Activated CD4-positive, CD25-positive, alpha-beta regulatory T cell (primary cell): ENCODE measurements around the gene OR52I1.

Source experiments
- DNase-seq, 4 experiments: peaks; one replicate each; lab custom pipeline; 2025; lab: John Stamatoyannopoulos, UW

OR52I1 gene

DNA sequence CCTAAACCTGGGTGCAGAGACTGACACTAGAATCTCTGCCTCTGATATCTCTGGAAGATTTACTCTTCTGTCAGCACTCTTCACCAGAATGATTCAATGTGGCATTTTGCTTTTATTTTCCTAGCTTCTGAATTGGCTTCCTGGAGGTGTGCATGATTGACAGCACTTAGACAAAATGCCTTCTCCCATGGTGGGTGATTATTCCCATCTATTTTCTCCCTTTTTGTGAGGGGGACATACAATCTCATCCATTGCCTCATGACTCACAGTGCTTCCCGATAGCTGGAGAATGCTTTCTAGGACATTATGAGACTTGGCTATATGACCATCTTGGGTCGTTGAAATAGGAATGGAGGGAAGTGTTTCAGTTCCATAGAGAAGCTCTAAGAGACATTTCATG, 18.1 kb downstream of the OR52I1 start:
- DNase-seq, result no peak

DNA sequence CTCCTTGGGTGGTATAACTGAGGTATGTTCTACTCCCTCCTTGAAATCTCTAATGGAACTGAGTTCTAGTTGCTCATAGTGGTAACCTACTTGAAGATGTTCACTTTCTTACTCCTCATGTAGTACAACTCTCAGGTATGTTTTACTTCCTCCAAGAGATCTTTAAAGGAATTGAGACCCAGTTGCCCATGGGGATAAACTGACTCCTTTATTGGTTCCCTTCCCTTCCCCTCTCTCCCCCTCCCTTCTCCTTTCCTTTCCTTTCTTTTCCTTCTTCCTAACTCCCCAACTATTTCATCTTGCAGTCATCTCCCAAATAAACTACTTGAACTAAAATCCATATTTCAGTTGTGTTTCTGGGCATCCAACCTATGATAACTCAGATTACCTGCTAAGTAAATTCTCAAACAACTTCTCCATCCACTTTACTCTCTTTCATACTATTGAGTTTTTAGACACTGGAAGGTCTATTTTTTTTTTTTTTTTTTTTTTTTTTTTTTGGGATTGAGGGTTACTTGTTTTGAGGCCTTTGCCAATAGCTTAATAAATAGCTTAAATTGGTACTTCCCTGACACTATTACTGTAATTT, 22.1 kb downstream of the OR52I1 start:
- DNase-seq, result no peak

DNA sequence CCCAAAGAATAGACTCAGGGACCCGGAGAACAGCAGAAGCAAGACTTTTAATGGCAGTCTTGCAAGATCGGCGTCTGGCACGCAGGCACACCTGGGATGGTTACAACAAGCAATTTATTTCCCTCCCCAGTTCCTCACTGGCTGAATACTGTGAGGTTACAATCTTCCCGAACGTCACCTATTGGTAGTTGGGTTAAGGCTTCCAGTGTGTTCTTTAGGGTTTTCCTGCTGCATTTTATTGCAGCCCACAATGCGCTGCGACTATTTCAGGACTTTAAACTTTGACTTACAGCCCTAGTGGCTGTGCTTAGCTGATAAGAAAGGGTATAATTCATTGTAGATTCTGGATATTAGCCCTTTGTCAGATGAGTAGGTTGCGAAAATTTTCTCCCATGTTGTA, 25.7 kb downstream of the OR52I1 start:
- DNase-seq, result no peak

DNA sequence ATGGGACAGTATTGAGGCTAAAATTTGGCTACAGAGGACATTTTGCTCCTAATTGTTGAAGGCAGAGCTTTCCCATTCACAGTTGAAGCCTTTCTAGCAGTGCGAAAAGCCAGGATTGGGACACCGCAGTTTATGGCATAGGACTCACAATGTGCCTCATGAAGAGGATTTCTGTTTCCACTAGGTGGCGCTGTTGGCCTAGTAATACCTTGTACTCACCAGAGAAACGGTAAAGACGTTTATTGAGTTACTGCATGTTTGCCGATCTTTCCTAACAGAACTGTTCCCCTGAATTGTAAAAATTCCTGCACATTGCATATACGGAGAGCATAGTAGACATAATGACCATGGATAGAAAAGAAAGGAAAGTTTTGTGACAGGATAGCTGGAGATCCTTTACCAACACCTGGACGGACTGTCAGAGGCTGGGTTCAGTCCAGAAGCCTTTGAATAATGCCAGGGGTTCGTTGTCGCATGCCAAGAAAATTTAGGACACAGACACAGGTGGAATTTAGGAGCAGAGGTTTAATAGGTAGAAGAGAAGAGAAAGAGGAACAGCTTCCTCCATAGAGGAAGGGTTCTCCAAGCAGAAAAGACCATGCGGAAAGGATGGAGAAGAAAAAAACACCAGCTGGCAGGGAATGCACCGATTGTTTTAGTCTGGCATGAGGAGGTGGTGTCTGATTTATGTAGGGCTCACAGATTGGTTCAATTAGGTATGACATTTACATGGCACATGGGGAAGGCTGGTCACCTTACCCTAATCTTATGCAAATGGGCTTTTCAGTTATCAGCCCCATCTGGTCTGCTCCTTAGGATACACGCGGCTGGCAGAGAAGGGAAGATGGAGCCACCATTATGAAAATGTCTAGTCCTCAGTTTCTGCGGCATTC, 32.6 kb downstream of the OR52I1 start:
- peak in 1 of 4 experiments; percentile 3 for DNase-seq

DNA sequence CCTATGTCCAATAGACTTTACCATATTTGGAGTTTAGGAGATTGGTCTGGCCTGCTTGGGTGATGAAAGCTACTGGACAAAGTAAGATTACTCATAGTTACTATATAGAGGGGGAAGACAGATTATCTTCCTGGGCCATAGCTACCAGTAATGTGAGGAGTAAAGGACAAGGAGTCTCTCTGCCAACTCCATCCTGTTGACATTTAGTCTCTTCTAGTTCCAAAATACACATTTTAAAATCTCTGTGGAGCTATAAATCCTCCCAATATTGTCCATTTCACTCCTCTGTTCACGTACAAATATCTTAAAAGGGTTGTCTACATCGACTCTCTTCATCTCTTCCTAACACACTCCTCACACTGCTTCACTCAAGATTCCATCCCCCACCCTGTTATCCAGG, 42.3 kb downstream of the OR52I1 start:
- DNase-seq, result no peak

DNA sequence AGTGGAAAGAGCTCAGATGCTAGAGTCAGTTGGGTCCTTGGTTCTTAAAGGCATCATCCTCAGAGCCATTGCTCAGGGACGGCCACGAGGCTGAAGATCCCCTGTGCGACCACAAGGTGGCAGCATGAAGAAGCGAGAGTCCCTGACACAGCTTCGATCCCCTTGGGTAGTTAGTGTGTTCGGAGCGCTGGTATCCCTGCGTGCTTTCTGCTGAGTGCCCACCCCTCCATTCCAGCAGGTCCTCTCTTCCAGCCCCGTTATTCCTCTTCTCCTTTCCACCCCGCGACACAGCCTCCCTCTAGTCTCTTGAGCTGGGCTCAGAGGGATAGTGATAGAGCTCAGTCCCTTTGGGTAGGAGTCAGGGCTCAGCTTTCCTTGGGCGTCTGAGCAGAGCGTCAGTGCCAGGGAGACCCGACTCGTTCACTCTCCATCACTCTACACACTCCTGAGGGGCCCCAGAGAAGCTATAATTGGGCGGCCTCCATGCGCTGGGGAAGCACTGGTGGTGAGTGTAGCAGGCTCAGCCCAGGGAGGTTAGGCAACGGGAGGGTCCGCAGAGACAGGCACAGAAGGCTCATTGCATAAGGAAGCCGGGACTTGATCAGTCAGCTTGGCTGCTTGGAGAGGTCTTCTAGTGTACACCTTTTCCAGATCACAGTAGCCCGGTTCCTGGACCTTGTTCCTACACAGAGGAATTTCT, 43.3 kb downstream of the OR52I1 start, which contains the start of gene OR51D1:
Gene OR51D1, plus strand, starts transcription at position 516 of the 700 bp plus-strand sequence. CDS start 2,314 bp downstream, outside the sequence.
- DNase-seq, result peak; percentile 17 to 44 (median 38)

DNA sequence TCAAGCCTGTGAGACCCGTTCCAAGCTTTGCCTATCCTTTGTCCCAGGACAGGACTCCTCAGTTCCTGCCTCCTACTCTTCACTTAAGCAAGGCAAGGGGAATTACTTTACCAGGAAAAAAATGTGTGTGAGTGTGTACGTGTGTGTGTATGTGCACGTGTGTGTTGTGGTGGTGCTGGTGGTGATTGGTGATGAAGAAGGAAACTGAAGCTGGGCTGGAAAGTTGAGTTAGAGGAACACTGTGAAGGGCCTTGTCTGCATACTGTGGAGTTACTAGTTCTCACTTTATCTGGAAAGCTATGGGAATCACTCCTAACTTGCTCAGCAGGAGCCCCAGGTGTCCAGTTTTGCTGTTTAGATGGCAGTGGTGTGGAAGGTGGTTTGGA, 43.8 kb downstream of the OR52I1 start:
- DNase-seq, result no peak

DNA sequence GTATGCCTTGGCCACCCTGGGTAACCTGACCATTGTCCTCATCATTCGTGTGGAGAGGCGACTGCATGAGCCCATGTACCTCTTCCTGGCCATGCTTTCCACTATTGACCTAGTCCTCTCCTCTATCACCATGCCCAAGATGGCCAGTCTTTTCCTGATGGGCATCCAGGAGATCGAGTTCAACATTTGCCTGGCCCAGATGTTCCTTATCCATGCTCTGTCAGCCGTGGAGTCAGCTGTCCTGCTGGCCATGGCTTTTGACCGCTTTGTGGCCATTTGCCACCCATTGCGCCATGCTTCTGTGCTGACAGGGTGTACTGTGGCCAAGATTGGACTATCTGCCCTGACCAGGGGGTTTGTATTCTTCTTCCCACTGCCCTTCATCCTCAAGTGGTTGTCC, 46.1 kb downstream of the OR52I1 start:
- no peak for DNase-seq

DNA sequence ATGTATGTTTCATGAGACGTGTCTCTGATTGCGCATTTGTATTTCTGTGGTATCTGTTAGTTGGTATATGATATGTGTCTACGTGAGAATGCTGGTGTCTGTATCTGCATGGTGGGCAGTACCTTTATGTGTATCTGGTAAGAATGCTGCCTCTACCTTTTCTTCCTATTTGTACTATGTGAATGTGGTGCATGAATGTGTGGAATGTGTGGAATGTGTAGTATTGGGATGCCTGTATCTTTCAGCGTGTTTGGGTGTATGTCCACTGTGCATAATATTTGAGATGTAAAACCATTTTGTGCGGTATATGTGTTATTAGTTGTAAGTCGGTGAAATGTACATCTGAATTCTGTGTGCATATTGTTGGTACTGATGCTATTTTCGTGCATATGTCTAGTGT, 47.7 kb downstream of the OR52I1 start:
- no peak for DNase-seq

DNA sequence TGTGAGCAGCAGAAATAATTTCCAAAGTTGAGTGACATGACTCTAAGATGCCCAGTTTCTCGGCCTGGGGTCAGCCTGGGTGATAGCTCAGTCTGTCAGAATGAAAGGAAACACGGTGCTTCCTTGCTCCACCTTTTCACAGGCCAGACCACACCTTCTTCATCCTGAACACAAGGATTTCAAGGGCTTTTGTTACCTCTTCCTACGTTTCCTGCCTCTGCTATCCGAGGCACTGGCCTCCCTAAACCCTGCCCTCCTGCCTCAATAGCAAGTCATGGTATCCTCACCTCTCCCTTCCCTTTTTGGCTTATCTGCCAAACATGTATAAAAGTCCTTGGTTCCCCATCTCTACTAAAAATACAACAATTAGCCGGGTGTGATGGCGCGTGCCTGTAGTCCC, 48.2 kb downstream of the OR52I1 start:
- DNase-seq, result no peak

DNA sequence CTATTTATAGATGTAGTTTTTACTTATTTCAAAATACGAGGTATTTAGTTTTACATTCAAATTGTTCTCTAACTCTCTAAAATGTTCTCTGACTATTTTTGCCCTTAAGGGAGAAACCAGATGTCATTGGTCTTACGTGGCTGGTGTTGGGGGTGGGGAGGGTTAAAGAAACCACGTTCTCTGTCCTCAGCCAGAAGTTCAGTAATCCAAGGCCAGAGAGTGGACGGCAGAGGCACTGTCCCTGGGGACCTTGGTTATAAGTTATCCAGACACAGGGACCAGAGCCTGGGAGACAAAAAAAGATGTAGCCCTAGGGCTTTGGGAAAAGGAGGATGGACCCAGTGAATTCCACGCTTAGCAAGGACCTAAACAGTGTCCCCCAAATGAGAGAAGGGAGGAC, 49.2 kb downstream of the OR52I1 start:
- no peak for DNase-seq

DNA sequence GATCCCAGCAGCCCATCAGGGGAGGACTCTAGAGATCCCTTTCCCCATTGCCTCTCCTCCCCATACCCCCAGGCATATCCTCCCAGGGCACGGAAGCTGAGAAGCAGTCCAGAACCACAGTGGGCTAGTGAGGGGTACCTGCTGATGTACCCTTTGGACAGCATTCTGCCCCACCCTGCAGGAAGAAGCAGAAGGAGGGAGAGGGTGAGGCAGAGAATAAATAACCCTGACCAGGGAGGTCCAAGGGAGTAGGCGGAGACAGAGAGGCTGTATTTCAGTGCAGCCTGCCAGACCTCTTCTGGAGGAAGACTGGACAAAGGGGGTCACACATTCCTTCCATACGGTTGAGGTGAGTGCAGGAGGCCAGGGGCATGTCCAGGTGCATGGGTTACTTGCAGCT, 49.8 kb downstream of the OR52I1 start, which contains the start of gene OR51E1:
Gene OR51E1, plus strand, starts transcription at position 301 of the 400 bp plus-strand sequence. CDS start 8,545 bp downstream, outside the sequence.
- DNase-seq, result no peak

DNA sequence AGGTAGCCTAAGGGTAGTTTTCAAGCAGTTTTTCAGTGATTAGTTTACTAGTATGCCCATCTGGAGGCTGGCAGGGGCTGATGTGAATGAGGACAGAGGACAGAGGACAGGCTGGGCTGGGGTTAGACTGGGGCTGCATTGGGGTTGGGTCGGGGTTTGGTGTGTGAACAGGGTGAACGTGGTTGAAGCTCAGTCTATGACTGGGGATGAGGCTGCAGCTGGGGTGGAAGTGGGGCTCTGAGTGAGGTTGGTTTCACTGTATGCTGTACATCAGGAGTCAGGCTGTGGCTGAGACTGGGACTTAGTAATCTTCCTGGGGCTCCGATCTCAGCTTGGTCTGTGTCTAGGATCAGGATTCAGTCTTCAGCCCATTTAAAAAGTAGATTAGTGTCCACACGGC, 50.4 kb downstream of the OR52I1 start:
- no peak for DNase-seq
